ENCODE data around the gene USP6. TPM values are rescaled to one million over a fixed set of nuclear protein-coding genes. Genes with fewer than 3 reads are reported as not detected.

USP6 gene
- total and polyA plus RNA-seq, 2 of the 13 experiments (the other 11 are each of a cell fraction or from before 2014, with no cell fraction given) = 0.04 TPM; not detected in 1

- TF ChIP-seq NCOA1 (CRISPR knock-in tag; IDR thresholded peaks at IDR 0.05) (no peak), FOXP4 (CRISPR knock-in tag; IDR thresholded peaks at IDR 0.05) (no peak), YEATS4 (CRISPR knock-in tag; IDR thresholded peaks at IDR 0.05; ENCODE audit: borderline replicate concordance) (no peak), ATRX (CRISPR knock-in tag; IDR thresholded peaks at IDR 0.05; ENCODE audit: borderline replicate concordance) (no peak), ZNF550 (CRISPR knock-in tag; IDR thresholded peaks at IDR 0.05; ENCODE audit: borderline replicate concordance) (no peak), ZNF143 (CRISPR knock-in tag; IDR thresholded peaks at IDR 0.05) (no peak), PLSCR1 (CRISPR knock-in tag; IDR thresholded peaks at IDR 0.05; ENCODE audit: borderline replicate concordance) (no peak), ZNF468 (CRISPR knock-in tag; IDR thresholded peaks at IDR 0.05) (no peak), SP4 (CRISPR knock-in tag; IDR thresholded peaks at IDR 0.05) (no peak), CREB1 (IDR thresholded peaks at IDR 0.05) (no peak), CREB1 (CRISPR knock-in tag; IDR thresholded peaks at IDR 0.05) (0 out of 2 replicates have a peak, but pooled peaks have one; percentile 26), TMF1 (CRISPR knock-in tag; IDR thresholded peaks at IDR 0.05; ENCODE audit: low read depth) (no peak), ZNF761 (CRISPR knock-in tag; conservative IDR thresholded peaks at IDR 0.05) (no peak), TEAD3 (CRISPR knock-in tag; optimal IDR thresholded peaks at IDR 0.05; ENCODE audit: borderline replicate concordance) (peak; percentile 42), REPIN1 (CRISPR knock-in tag; IDR thresholded peaks at IDR 0.05; ENCODE audit: borderline replicate concordance, low read depth) (no peak), THAP7 (CRISPR knock-in tag; IDR thresholded peaks at IDR 0.05) (no peak), POLR2G (IDR thresholded peaks at IDR 0.05; ENCODE audit: low read depth, low read length) (no peak), NFATC3 (CRISPR knock-in tag; IDR thresholded peaks at IDR 0.05) (no peak)
- TF ChIP-seq, protein P1, sequence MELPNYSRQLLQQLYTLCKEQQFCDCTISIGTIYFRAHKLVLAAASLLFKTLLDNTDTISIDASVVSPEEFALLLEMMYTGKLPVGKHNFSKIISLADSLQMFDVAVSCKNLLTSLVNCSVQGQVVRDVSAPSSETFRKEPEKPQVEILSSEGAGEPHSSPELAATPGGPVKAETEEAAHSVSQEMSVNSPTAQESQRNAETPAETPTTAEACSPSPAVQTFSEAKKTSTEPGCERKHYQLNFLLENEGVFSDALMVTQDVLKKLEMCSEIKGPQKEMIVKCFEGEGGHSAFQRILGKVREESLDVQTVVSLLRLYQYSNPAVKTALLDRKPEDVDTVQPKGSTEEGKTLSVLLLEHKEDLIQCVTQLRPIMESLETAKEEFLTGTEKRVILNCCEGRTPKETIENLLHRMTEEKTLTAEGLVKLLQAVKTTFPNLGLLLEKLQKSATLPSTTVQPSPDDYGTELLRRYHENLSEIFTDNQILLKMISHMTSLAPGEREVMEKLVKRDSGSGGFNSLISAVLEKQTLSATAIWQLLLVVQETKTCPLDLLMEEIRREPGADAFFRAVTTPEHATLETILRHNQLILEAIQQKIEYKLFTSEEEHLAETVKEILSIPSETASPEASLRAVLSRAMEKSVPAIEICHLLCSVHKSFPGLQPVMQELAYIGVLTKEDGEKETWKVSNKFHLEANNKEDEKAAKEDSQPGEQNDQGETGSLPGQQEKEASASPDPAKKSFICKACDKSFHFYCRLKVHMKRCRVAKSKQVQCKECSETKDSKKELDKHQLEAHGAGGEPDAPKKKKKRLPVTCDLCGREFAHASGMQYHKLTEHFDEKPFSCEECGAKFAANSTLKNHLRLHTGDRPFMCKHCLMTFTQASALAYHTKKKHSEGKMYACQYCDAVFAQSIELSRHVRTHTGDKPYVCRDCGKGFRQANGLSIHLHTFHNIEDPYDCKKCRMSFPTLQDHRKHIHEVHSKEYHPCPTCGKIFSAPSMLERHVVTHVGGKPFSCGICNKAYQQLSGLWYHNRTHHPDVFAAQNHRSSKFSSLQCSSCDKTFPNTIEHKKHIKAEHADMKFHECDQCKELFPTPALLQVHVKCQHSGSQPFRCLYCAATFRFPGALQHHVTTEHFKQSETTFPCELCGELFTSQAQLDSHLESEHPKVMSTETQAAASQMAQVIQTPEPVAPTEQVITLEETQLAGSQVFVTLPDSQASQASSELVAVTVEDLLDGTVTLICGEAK (IDR thresholded peaks at IDR 0.05) = no peak
- TF ChIP-seq, protein P1 (CRISPR knock-in tag; IDR thresholded peaks at IDR 0.05) = no peak
Observed at GRCh38 chr17:5069724-5070123, 46.1 kb upstream of the USP6 start (continued).

Data from HepG2 (cell line).